ENCODE results near the gene TCEA2. TPM values are rescaled to one million over a fixed set of nuclear protein-coding genes. Genes with fewer than 3 reads are reported as not detected.
A peak's percentile ranks its signal among the peaks of the same experiment; 100 is the strongest.

The TCEA2 gene
- total and polyA plus RNA-seq, 2 of the 13 experiments (the other 11 are each of a cell fraction or from before 2014, with no cell fraction given): 28.1 to 33.7 TPM

- DNase-seq (ENCODE audit: low spot score): peak; percentile 100
- ChIA-PET CTCF (ENCODE audit: low intra/inter-chr PET ratio, low total read pairs) (interaction anchor here (1.3 kb wide), 1 partner anchor 45 kb away, joined by 4 read pairs; no protein-coding TSS in a partner anchor), POLR2A (interaction anchor here (0.6 to 5.0 kb wide), 23 partner anchors 8 to 286 kb away, joined by 3 to 81 read pairs (median 4); partner anchors contain the start of genes C20orf204, PRPF6, SAMD10 and SOX18)
- Histone ChIP-seq H2AFZ (ENCODE audit: low read length) (no peak overlapping the region), H4K20me1 (ENCODE audit: insufficient read depth, low read length) (no peaks in the 10 kb centered on the region), H3K27me3 (ENCODE audit: control insufficient read depth in 1 of 2, insufficient read depth in 2 of 2, low read length in 2 of 2) (no peaks in the 10 kb centered on the region), H3K9ac (ENCODE audit: insufficient read depth, low read depth, low read length) (peak overlapping the region; percentile 75), H3K4me3 (replicated peaks in 1 of 3; ENCODE audit: insufficient read depth in 1 of 3, low read depth in 2 of 3, low read length in 3 of 3) (peak overlapping the region in 2 of 3 experiments; percentile 18 to 63; a peak in 4 of 6 replicates), H3K9me3 (ENCODE audit: low read length) (no peaks in the 10 kb centered on the region), H3K4me1 (ENCODE audit: insufficient read depth, low read length) (peaks cover 42% of the 10 kb centered on the region), H3K36me3 (replicated peaks in 1 of 2; ENCODE audit: control insufficient read depth in 1 of 2, insufficient read depth in 2 of 2, low read length in 2 of 2) (peaks cover 50 to 76% of the 10 kb centered on the region in 2 experiments), H3K79me2 (ENCODE audit: insufficient read depth, low read length) (peaks cover 4% of the 10 kb centered on the region), H3K4me2 (ENCODE audit: low read depth, low read length) (peak overlapping the region; percentile 84), H3K27ac (ENCODE audit: extremely low read length, insufficient read depth, low read length) (peak overlapping the region; percentile 92)
- 24% methylated on average over 16 of the region's 17 CpGs for WGBS (ENCODE audit: low lambda C conversion rate)
- ATAC-seq: peak; percentile 90
- BruUV-seq (replicated peaks): TSS peak; percentile 64
- intact Hi-C loops (cut with micrococcal nuclease; ENCODE audit: unreplicated experiment): loop anchor here (1.0 kb wide), 3 partner anchors 12 to 43 kb away; partner anchors contain the start of genes C20orf204 and PRPF6
- in situ Hi-C loops (cut with HindIII; ENCODE audit: extremely low pct_ligation_motif_present, low pct_unique_long_range_greater_than_20kb): loop anchor here (5.0 kb wide), 1 partner anchor 42 kb away; the partner anchor contains the start of gene PRPF6
- peak; percentile 99 for FAIRE-seq
- TF ChIP-seq ZNF30 (CRISPR knock-in tag; IDR thresholded peaks at IDR 0.05): no peak
- no peak; the same call in 1 of the 2 replicates for TF ChIP-seq ELF1 (CRISPR knock-in tag; IDR thresholded peaks at IDR 0.05)
- 0 out of 2 replicates have a peak, but pooled peaks have one; percentile 92 for TF ChIP-seq PCBP1 (IDR thresholded peaks at IDR 0.05; ENCODE audit: borderline replicate concordance, low read depth, low read length)
- TF ChIP-seq FOXK1 (CRISPR knock-in tag; IDR thresholded peaks at IDR 0.05; ENCODE audit: borderline replicate concordance, low read depth): 0 out of 2 replicates have a peak, but pooled peaks have one; percentile 12
- no peak; the same call in 1 of the 2 replicates for TF ChIP-seq NFIC (IDR thresholded peaks at IDR 0.05; ENCODE audit: low read length)
- peak; percentile 25; the same call in 1 of the 2 replicates for TF ChIP-seq ZNF724P (CRISPR knock-in tag; IDR thresholded peaks at IDR 0.05; ENCODE audit: borderline replicate concordance)
- TF ChIP-seq HNRNPK (IDR thresholded peaks at IDR 0.05; ENCODE audit: low read depth, low read length, poor library complexity, severe bottlenecking): no peak
- peak; percentile 97 for TF ChIP-seq TMF1 (CRISPR knock-in tag; IDR thresholded peaks at IDR 0.05; ENCODE audit: low read depth)
- TF ChIP-seq ZSCAN5A (CRISPR knock-in tag; IDR thresholded peaks at IDR 0.05; ENCODE audit: borderline replicate concordance): peak; percentile 98; the same call in 1 of the 2 replicates
- peak; percentile 91 for TF ChIP-seq HNF4A (CRISPR knock-in tag; IDR thresholded peaks at IDR 0.05)
- TF ChIP-seq GABPB1 (CRISPR knock-in tag; IDR thresholded peaks at IDR 0.05): peak; percentile 58; the same call in 1 of the 2 replicates
- no peak for TF ChIP-seq IKZF1 (IDR thresholded peaks at IDR 0.05)
- TF ChIP-seq ETS1 (CRISPR knock-in tag; IDR thresholded peaks at IDR 0.05): no peak
- no peak for TF ChIP-seq RORA (CRISPR knock-in tag; IDR thresholded peaks at IDR 0.05)
- TF ChIP-seq SIN3A (IDR thresholded peaks at IDR 0.05; ENCODE audit: borderline replicate concordance, low read depth, low read length): peak; percentile 47; the same call in 1 of the 2 replicates
- TF ChIP-seq ZNF776 (CRISPR knock-in tag; IDR thresholded peaks at IDR 0.05): no peak; the same call in 1 of the 2 replicates
- TF ChIP-seq YEATS4 (CRISPR knock-in tag; IDR thresholded peaks at IDR 0.05; ENCODE audit: borderline replicate concordance): no peak; the same call in 1 of the 2 replicates
- peak; percentile 85; the same call in 1 of the 2 replicates for TF ChIP-seq THAP7 (CRISPR knock-in tag; IDR thresholded peaks at IDR 0.05)
These were observed 38.6 kb upstream of the TCEA2 start for GRCh38 chr20:64024141-64024990.
